ENCODE measurements around the gene EZH2.

DNA sequence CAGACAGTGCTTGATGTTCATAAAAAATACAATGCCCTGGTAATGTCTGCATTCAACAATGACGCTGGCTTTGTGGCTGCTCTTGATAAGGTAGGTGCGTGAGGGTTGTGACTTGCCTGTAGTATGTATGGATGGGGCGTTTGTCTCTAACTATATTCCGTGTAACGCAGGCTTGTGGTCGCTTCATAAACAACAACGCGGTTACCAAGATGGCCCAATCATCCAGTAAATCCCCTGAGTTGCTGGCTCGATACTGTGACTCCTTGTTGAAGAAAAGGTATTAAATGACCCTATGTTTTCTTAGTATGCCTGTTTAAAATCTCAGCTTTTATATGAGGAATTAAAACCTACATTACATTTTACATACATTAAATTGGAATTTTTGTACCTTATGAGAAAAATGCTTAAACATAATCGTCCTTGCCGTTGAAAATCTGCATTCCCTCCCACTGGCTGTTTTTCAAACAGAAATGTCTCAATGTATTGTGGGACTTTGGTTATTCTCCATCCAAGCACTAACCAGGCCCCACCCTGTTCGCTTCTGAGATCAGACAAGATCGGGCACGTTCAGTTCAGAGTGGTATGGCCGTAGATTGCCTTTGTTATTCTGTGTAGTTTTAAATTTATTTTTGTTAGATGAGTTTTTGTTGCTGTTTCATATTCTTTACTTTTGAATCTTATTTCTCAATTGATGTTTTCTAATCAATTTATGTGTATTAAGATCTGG, 100.1 kb downstream of the EZH2 start:
- TF ChIP-seq, protein P1, sequence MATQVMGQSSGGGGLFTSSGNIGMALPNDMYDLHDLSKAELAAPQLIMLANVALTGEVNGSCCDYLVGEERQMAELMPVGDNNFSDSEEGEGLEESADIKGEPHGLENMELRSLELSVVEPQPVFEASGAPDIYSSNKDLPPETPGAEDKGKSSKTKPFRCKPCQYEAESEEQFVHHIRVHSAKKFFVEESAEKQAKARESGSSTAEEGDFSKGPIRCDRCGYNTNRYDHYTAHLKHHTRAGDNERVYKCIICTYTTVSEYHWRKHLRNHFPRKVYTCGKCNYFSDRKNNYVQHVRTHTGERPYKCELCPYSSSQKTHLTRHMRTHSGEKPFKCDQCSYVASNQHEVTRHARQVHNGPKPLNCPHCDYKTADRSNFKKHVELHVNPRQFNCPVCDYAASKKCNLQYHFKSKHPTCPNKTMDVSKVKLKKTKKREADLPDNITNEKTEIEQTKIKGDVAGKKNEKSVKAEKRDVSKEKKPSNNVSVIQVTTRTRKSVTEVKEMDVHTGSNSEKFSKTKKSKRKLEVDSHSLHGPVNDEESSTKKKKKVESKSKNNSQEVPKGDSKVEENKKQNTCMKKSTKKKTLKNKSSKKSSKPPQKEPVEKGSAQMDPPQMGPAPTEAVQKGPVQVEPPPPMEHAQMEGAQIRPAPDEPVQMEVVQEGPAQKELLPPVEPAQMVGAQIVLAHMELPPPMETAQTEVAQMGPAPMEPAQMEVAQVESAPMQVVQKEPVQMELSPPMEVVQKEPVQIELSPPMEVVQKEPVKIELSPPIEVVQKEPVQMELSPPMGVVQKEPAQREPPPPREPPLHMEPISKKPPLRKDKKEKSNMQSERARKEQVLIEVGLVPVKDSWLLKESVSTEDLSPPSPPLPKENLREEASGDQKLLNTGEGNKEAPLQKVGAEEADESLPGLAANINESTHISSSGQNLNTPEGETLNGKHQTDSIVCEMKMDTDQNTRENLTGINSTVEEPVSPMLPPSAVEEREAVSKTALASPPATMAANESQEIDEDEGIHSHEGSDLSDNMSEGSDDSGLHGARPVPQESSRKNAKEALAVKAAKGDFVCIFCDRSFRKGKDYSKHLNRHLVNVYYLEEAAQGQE (IDR thresholded peaks at IDR 0.05; ENCODE audit: borderline replicate concordance) = no peak
- TF ChIP-seq, protein P2, sequence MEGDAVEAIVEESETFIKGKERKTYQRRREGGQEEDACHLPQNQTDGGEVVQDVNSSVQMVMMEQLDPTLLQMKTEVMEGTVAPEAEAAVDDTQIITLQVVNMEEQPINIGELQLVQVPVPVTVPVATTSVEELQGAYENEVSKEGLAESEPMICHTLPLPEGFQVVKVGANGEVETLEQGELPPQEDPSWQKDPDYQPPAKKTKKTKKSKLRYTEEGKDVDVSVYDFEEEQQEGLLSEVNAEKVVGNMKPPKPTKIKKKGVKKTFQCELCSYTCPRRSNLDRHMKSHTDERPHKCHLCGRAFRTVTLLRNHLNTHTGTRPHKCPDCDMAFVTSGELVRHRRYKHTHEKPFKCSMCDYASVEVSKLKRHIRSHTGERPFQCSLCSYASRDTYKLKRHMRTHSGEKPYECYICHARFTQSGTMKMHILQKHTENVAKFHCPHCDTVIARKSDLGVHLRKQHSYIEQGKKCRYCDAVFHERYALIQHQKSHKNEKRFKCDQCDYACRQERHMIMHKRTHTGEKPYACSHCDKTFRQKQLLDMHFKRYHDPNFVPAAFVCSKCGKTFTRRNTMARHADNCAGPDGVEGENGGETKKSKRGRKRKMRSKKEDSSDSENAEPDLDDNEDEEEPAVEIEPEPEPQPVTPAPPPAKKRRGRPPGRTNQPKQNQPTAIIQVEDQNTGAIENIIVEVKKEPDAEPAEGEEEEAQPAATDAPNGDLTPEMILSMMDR (IDR thresholded peaks at IDR 0.05; ENCODE audit: poor library complexity, severe bottlenecking) = no peak
- TF ChIP-seq EZH2 (IDR thresholded peaks at IDR 0.05; ENCODE audit: borderline replicate concordance, insufficient read depth, low read length, poor library complexity, severe bottlenecking) (no peak), POLR2AphosphoS5 (IDR thresholded peaks at IDR 0.05) (no peak), EP300 (conservative IDR thresholded peaks at IDR 0.05; ENCODE audit: poor library complexity, severe bottlenecking) (no peak), MXI1 (conservative IDR thresholded peaks at IDR 0.05; ENCODE audit: poor library complexity, severe bottlenecking) (no peak)

Measured in neural cell (in vitro differentiated cells).